Liver (tissue), 9 donors: ENCODE results near the gene DCAF5. TPM values are rescaled to one million over a fixed set of nuclear protein-coding genes. Genes with fewer than 3 reads are reported as not detected.

Source experiments
- DNase-seq: peaks from one replicate; pipeline ENCODE4 v3.0.0-alpha.2; 2017; ENCODE audit warnings: low spot score
- H3K27ac ChIP-seq, 2 donors: one replicate each; pipeline ENCODE4 v1.7.0; 2013; ENCODE audit warnings: inconsistent platforms in 2 of 2, low read length in 2 of 2, control low read depth in 1 of 2, low read depth in 1 of 2, mild to moderate bottlenecking in 1 of 2
- H3K27me3 ChIP-seq, 4 donors: one replicate each; pipeline versions ENCODE4 v1.6.1 to v1.7.0; 2013; ENCODE audit warnings: low read length in 3 of 4, inconsistent platforms in 1 of 4, mild to moderate bottlenecking in 1 of 4, moderate library complexity in 1 of 4; ENCODE audit not compliant: control insufficient read depth in 4 of 4, insufficient read depth in 4 of 4
- H3K36me3 ChIP-seq, 4 donors: one replicate each; pipeline versions ENCODE4 v1.6.1 to v1.7.0; 2013; ENCODE audit warnings: low read length in 3 of 4, mild to moderate bottlenecking in 3 of 4, low read depth in 1 of 4, moderate library complexity in 1 of 4; ENCODE audit not compliant: control insufficient read depth in 4 of 4, insufficient read depth in 3 of 4
- H3K4me1 ChIP-seq, 4 donors: one replicate each; pipeline versions ENCODE4 v1.6.1 to v1.7.0; 2013; ENCODE audit warnings: low read length in 3 of 4, mild to moderate bottlenecking in 3 of 4, moderate library complexity in 1 of 4; ENCODE audit not compliant: control insufficient read depth in 4 of 4, insufficient read depth in 4 of 4
- H3K4me3 ChIP-seq, 3 donors: one replicate each; pipeline versions ENCODE4 v1.6.1 to v1.7.0; 2013; ENCODE audit warnings: low read length in 3 of 3, control low read depth in 1 of 3, low read depth in 1 of 3, mild to moderate bottlenecking in 1 of 3
- H3K9ac ChIP-seq, 2 donors: one replicate each; pipeline ENCODE4 v1.7.0; 2013; ENCODE audit warnings: low read length in 2 of 2, mild to moderate bottlenecking in 2 of 2, moderate library complexity in 2 of 2, control low read depth in 1 of 2, low read depth in 1 of 2
- H3K9me3 ChIP-seq, 4 donors: one replicate each; pipeline versions ENCODE4 v1.6.1 to v1.7.0; 2013; ENCODE audit warnings: low read length in 3 of 4; ENCODE audit not compliant: control insufficient read depth in 4 of 4
- ATF3 ChIP-seq: IDR thresholded peaks from 2 replicates; pipeline ENCODE4 v1.6.1; 2016; ENCODE audit warnings: antibody characterized with exemption
- CTCF ChIP-seq: fragments of 150-350 bp; IDR thresholded peaks from 2 replicates; pipeline ENCODE4 v1.5.1; 2017; ENCODE audit warnings: improper control_type of control experiment, low read depth, low read length; ENCODE audit not compliant: missing input control
- EGR1 ChIP-seq, 2 donors: IDR thresholded peaks; 2 replicates each; pipeline ENCODE4 v1.6.1; 2016 to 2018; ENCODE audit warnings: antibody characterized with exemption in 2 of 2, low read depth in 2 of 2
- FOXA1 ChIP-seq: IDR thresholded peaks from 2 replicates; pipeline ENCODE4 v1.6.1; 2016; ENCODE audit warnings: antibody characterized with exemption
- FOXA2 ChIP-seq: IDR thresholded peaks from 2 replicates; pipeline ENCODE4 v1.6.1; 2016; ENCODE audit warnings: antibody characterized with exemption
- GABPA ChIP-seq, 2 donors: IDR thresholded peaks in 1 of 2; conservative IDR thresholded peaks in 1 of 2; 2 replicates each; pipeline ENCODE4 v1.6.1; 2016; ENCODE audit warnings: antibody characterized with exemption in 2 of 2, mild to moderate bottlenecking in 1 of 2, moderate library complexity in 1 of 2
- HNF4A ChIP-seq, 2 donors: conservative IDR thresholded peaks; 2 replicates each; pipeline ENCODE4 v1.6.1; 2016; ENCODE audit warnings: antibody characterized with exemption in 2 of 2, mild to moderate bottlenecking in 2 of 2
- HNF4G ChIP-seq: IDR thresholded peaks from 2 replicates; pipeline ENCODE4 v1.6.1; 2016; ENCODE audit warnings: antibody characterized with exemption
- MAX ChIP-seq: IDR thresholded peaks from 2 replicates; pipeline ENCODE4 v1.6.1; 2016; ENCODE audit warnings: antibody characterized with exemption
- NR2F2 ChIP-seq: IDR thresholded peaks from 2 replicates; pipeline ENCODE4 v1.6.1; 2016; ENCODE audit warnings: antibody characterized with exemption
- REST ChIP-seq: IDR thresholded peaks from 2 replicates; pipeline ENCODE4 v1.6.1; 2016; ENCODE audit warnings: antibody characterized with exemption, mild to moderate bottlenecking
- RXRA ChIP-seq, 2 donors: IDR thresholded peaks; 2 replicates each; pipeline ENCODE4 v1.6.1; 2017 to 2018; ENCODE audit warnings: antibody characterized with exemption in 2 of 2, mild to moderate bottlenecking in 1 of 2
- SP1 ChIP-seq: IDR thresholded peaks from 2 replicates; pipeline ENCODE4 v1.6.1; 2018; ENCODE audit warnings: antibody characterized with exemption, mild to moderate bottlenecking
- TAF1 ChIP-seq: conservative IDR thresholded peaks from 2 replicates; pipeline ENCODE4 v1.6.1; 2016; ENCODE audit warnings: antibody characterized with exemption, mild to moderate bottlenecking
- YY1 ChIP-seq: IDR thresholded peaks from 2 replicates; pipeline ENCODE4 v1.6.1; 2016; ENCODE audit warnings: antibody characterized with exemption, mild to moderate bottlenecking
- ZBTB33 ChIP-seq: IDR thresholded peaks from 2 replicates; pipeline ENCODE4 v1.6.1; 2016; ENCODE audit warnings: antibody characterized with exemption
- WGBS: extraction: QIAGEN DNeasy Blood & Tissue Kit; methylation state at CpG from one replicate; pipeline ENCODE4 v1.1.7; 2013; 5-methylcytosine and 5-hydroxymethylcytosine counted together
- polyA plus RNA-seq, 2 donors: library from polyadenylated mRNA; stranded (reverse) in 1 of 2; unstranded in 1 of 2; fragments of 200-250 nt in 1 of 2; fragments of >200 nt in 1 of 2; fragmentation: Nextera tagmentation in 1 of 2; extraction: Ambion mirVana in 1 of 2; gene quantifications; one replicate each; pipeline versions ENCODE4 v1.2.1 to v1.2.3, GENCODE V29; 2013 to 2015
- total RNA-seq, 2 donors: library from RNA; depleted of rRNA; stranded (reverse); fragments of >200 nt; gene quantifications; one replicate each; pipeline ENCODE4 v1.2.3, GENCODE V29; 2014
- donor health status: healthy.
- donor health status: healthy.
- donor health status: healthy.
- donor health status: healthy.
- donor health status: healthy.

The DCAF5 gene
- total and polyA plus RNA-seq, 4 donors = 12.9 to 18.1 (median 14.5) TPM

GRCh38 chr14:69106451-69106850 is 46.5 kb downstream of the DCAF5 start (continued):
- TF ChIP-seq CTCF = no peak
- no peak for TF ChIP-seq FOXA1
- TF ChIP-seq ZBTB33 = no peak
- no peak for TF ChIP-seq FOXA2

DNA sequence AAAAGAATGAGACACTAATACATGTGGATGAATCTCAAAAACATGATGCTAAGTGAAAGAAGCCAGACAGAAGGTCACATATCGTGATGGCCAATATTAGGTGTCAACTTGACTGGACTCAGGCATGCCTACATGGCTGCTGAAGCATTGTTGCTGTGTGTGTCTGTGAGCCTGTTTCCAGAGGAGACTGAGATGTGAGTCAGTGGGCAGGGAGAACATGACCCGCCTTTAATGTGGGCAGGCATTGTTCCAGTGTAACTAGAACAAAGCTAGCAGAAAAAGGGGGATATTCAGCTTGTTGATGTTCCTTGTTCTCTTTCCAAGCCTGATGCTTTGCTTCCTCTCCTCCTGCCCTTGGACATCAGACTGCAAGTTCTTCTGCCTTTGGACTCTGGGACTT is 47.6 kb downstream of the DCAF5 start:
- H3K27me3 ChIP-seq = no peaks in the 10 kb centered on the region
- 97% methylated on average over 2 of the region's 2 CpGs for WGBS
- peaks cover 0 to 28% (median 16%) of the 10 kb centered on the region in 4 donors for H3K36me3 ChIP-seq
- no peak overlapping the region for H3K9ac ChIP-seq
- no peak for DNase-seq
- H3K9me3 ChIP-seq = no peaks in the 10 kb centered on the region
- no peak overlapping the region for H3K27ac ChIP-seq
- H3K4me1 ChIP-seq = peaks cover 0 to 7% (median 2%) of the 10 kb centered on the region in 4 donors
- H3K4me3 ChIP-seq = no peak overlapping the region
- no peak for TF ChIP-seq EGR1 (IDR thresholded peaks at IDR 0.05; ENCODE audit: low read depth in 2 of 2)
- TF ChIP-seq HNF4A (conservative IDR thresholded peaks at IDR 0.05) = no peak
- TF ChIP-seq HNF4G = no peak
- no peak for TF ChIP-seq MAX
- TF ChIP-seq RXRA (IDR thresholded peaks at IDR 0.05) = no peak
- TF ChIP-seq YY1 = no peak
- TF ChIP-seq SP1 = no peak
- TF ChIP-seq FOXA2 = no peak
- no peak for TF ChIP-seq TAF1
- no peak for TF ChIP-seq ZBTB33
- TF ChIP-seq GABPA (IDR thresholded peaks at IDR 0.05 in 1 of 2, conservative IDR thresholded peaks at IDR 0.05 in 1 of 2) = no peak
- no peak for TF ChIP-seq NR2F2
- no peak for TF ChIP-seq REST
- no peak for TF ChIP-seq ATF3
